22Rv1 (cell line): Measurements from ENCODE around the gene ZNF831.

Experiments
- H3K27ac ChIP-seq: fragments of 450-650 bp; 2 replicates; pipeline ENCODE4 v1.5.1; 2017
- ZFX ChIP-seq: fragments of 450-650 bp; IDR thresholded peaks from 2 replicates; pipeline ENCODE4 v1.6.1; 2017; ENCODE audit warnings: antibody characterized with exemption, borderline replicate concordance
- TF ChIP-seq, protein P1 (sequence below): fragments of 450-650 bp; IDR thresholded peaks from 2 replicates; pipeline ENCODE4 v1.5.1; 2017; ENCODE audit warnings: mild to moderate bottlenecking

Gene ZNF831

DNA sequence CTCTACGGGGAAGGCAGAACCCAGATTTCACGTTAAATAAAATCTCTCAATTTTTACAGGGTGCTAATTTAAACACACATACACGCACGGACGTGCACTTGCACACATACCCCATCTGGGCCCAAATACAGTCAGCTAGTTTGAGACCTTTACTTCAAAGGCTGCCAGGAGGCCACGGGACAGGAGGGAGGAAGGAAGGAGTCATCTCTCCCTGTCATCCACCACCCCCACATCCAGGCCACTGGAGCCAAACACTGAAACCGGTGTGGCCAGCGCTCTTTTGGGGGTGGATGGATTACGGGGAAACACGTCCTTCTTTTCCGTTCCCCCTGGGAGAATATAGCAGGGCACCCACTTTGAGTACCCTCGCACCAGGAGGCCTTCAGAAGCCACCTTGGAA lies 60.1 kb downstream of the ZNF831 start:
- TF ChIP-seq, protein P1, sequence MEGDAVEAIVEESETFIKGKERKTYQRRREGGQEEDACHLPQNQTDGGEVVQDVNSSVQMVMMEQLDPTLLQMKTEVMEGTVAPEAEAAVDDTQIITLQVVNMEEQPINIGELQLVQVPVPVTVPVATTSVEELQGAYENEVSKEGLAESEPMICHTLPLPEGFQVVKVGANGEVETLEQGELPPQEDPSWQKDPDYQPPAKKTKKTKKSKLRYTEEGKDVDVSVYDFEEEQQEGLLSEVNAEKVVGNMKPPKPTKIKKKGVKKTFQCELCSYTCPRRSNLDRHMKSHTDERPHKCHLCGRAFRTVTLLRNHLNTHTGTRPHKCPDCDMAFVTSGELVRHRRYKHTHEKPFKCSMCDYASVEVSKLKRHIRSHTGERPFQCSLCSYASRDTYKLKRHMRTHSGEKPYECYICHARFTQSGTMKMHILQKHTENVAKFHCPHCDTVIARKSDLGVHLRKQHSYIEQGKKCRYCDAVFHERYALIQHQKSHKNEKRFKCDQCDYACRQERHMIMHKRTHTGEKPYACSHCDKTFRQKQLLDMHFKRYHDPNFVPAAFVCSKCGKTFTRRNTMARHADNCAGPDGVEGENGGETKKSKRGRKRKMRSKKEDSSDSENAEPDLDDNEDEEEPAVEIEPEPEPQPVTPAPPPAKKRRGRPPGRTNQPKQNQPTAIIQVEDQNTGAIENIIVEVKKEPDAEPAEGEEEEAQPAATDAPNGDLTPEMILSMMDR, result no peak
- no peak for TF ChIP-seq ZFX

DNA sequence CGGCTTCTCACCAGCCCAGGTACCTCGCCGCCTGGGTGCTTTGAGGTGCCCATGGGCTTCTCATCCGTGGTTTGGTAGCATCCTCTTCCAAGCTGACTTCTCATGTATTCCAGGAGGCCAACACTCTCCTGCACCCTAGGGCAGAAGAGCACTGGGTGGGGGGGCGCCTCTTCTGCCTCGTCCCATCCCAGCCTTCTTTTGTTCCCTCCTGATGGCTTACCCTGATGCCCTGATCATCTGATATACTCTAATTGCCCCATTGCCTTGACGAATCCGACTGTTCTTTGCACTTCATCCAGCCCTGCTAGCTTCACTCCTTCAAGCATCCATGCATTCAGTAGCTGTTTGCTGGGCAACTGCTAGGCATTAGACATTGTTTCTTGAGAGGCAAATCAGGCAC lies 60.6 kb downstream of the ZNF831 start:
- no peak for TF ChIP-seq ZFX
- TF ChIP-seq, protein P1, result no peak
- no peak overlapping the region for H3K27ac ChIP-seq

More for the DNA sequence above, 60.1 kb downstream of the ZNF831 start:
- no peak overlapping the region for H3K27ac ChIP-seq

DNA sequence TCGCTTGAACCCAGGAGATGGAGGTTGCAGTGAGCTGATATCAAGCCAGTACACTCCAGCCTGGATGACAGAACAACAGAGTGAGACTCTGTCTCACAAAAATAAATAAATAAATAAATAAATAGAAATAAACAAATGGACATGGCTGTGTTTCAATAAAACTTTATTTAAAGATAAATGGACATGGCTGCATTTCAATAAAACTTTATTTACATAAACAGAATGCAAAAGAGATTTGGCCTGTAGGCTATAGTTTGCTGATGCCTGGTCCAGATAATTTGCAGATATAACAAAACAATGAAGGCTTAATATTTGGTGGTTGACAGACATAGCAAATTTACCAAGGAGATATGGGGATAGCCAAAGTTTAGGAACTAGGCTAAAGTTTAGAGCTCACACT lies 66.8 kb downstream of the ZNF831 start:
- TF ChIP-seq, protein P1, result no peak
- no peak for TF ChIP-seq ZFX
- no peak overlapping the region for H3K27ac ChIP-seq

DNA sequence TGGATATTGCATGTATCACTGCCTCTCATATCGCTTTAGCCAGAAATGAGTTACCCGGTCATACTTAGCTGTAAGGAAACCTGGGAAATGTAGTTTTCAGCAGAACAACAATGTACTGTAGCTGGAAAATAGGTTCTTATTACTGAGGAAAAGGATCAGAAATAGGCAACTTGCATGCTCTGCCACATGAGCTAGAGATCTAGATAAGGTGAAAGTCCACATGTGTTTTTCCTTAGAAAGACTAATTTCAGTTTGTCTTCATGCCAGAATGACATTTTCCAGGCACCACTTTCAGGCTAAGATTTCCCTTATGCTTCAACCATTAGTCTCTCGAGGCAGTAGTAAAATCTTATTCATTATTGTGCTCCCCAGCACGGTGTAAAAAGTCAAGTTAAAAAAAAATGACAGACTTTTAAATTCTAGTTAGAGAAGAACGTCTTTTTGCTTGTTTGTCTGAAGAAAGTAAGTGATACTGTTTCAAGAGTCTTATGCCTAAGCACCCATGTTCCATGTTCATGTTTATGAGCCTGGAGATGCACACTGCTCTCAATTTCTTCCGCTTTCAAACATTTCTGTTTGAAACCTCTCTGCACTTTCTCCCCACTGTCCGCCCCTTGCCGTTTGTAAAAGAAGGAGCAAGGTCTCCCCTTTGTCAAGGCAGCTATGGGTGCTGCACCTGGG lies 67.6 kb downstream of the ZNF831 start:
- H3K27ac ChIP-seq, result no peak overlapping the region
- TF ChIP-seq, protein P1, result no peak
- TF ChIP-seq ZFX, result no peak

DNA sequence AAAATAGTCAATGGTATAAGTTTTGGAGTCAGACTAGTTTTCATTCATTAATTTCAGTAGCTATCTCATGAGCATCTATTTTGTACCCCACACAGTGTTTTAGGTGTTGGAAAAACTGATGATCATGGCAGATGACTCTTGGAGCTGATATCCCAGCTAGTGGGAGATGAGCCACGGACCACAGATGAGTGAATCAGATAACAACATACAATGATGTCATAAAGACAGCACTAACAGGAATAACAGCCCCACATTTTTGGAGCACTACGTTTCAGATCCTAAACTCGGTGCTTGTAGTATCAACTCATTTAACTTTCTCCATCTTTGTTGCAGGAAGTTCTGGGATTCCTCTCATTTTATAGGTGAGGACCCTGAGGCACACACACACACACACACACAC lies 69.0 kb downstream of the ZNF831 start:
- H3K27ac ChIP-seq, result no peak overlapping the region
- TF ChIP-seq, protein P1, result no peak
- no peak for TF ChIP-seq ZFX

DNA sequence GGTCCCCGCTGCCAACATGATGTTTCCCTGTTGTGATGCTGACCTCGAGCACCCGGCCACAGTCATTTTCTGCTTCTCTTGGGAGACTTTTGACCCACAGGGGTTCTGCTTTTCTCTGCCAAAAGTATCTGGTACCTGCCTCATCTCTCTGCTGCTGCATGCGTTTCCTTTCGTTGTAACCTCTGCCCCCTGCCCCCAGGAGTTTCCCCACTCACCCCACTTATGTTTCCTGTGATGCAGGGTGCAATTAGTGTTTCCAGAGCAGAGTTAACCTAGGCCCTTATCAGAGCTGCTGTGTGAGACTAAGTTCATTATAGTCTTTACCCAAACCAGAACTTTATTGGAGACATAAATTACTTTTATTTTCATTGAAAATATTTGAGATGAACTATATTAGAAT lies 71.6 kb downstream of the ZNF831 start:
- H3K27ac ChIP-seq, result no peak overlapping the region
- TF ChIP-seq, protein P1, result no peak
- no peak for TF ChIP-seq ZFX

DNA sequence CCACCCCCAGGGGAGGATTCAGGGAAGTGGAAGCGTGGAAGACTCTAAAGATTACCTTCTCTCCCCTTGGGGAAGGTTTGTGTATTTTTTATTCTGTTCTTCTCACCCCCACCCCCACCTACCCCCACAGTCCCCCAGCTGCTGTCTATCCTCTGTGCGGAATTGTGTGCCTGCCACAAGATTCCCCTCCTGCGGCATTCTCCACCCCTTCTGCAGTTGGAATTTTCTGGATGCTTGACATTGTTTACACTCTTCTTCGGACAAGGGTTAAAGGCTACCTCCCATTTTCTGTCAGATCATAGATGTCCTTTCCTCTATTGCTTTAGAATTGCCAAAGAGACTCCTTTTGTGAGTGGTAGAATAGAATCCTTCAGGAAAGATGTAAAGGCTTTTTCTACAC lies 76.4 kb downstream of the ZNF831 start:
- H3K27ac ChIP-seq, result no peak overlapping the region
- TF ChIP-seq, protein P1, result no peak
- TF ChIP-seq ZFX, result no peak
